Measurements from ENCODE around the gene GPATCH8. TPM values are rescaled to one million over a fixed set of nuclear protein-coding genes. Genes with fewer than 3 reads are reported as not detected.

Gene GPATCH8
- total and polyA plus RNA-seq, 2 of the 8 experiments (the other 6 are each of a cell fraction or from before 2014, with no cell fraction given): 20.5 to 58.1 TPM

DNA sequence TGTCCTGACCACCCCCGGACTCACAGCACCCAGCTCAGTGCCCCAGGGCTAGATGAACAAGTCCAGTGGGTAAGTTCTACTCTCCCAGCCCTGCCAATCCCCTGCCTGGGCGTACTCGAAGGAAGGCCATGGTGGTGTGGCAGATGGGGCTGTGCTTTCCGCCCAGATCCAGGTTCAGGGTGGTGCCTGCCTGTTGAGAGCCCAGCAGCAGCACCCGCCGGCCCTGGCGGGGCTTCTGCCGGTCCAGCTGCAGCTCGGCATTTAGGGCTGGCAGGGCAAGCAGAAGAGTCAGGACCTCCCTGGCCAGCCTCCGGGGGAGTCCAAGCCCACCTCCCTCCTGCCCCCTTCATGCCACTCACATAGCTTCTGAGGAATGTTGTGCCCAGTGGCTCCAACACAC lies 123.3 kb downstream of the GPATCH8 start:
- Histone ChIP-seq H3K4me1 (replicated peaks in 1 of 4; ENCODE audit: control insufficient read depth in 3 of 4, insufficient read depth in 4 of 4, low read length in 3 of 4) (peaks cover 4 to 24% (median 14%) of the 10 kb centered on the region in 4 experiments), H2BK15ac (ENCODE audit: low read length) (no peak overlapping the region), H3K14ac (ENCODE audit: insufficient read length) (no peak overlapping the region), H3K18ac (ENCODE audit: extremely low read depth, low read length) (no peak overlapping the region; the same call in 1 of the 2 replicates), H3K4ac (replicated peaks; ENCODE audit: insufficient read length, low read depth, low read length) (no peak overlapping the region), H2AFZ (ENCODE audit: low read length) (no peak overlapping the region), H2BK20ac (ENCODE audit: low read length) (no peak overlapping the region), H3K9me3 (ENCODE audit: insufficient read depth in 2 of 2, low read depth in 1 of 2, low read length in 1 of 2) (no peaks in the 10 kb centered on the region), H3K79me1 (ENCODE audit: low read depth, low read length) (no peaks in the 10 kb centered on the region), H3K23me2 (ENCODE audit: low read depth, low read length) (peaks cover 9% of the 10 kb centered on the region; the same call in 1 of the 2 replicates), H3K79me2 (ENCODE audit: control insufficient read depth in 1 of 2, insufficient read depth in 2 of 2, low read length in 2 of 2) (no peaks in the 10 kb centered on the region), H3K4me3 (ENCODE audit: extremely low read depth in 1 of 4, insufficient read depth in 2 of 4, low read depth in 3 of 4, low read length in 4 of 4) (no peak overlapping the region), H3K9ac (replicated peaks in 1 of 4; ENCODE audit: extremely low read depth in 1 of 4, low read depth in 3 of 4, low read length in 3 of 4) (no peak overlapping the region), H2BK12ac (ENCODE audit: low read depth, low read length) (peak overlapping the region; percentile 39; the same call in 1 of the 2 replicates), H2BK5ac (ENCODE audit: low read depth, low read length) (no peak overlapping the region), H2BK120ac (replicated peaks; ENCODE audit: low read depth, low read length) (no peak overlapping the region), H2AK5ac (ENCODE audit: low read depth, low read length) (no peak overlapping the region), H3K56ac (replicated peaks; ENCODE audit: insufficient read length, low read depth, low read length) (no peak overlapping the region), H4K20me1 (replicated peaks in 1 of 2; ENCODE audit: control insufficient read depth in 1 of 2, insufficient read depth in 2 of 2, low read length in 2 of 2) (peaks cover 0 to 4% of the 10 kb centered on the region in 2 experiments), H4K8ac (ENCODE audit: extremely low read depth, insufficient read depth, low read length) (no peak overlapping the region), H3K27ac (ENCODE audit: low read depth, low read length) (no peak overlapping the region), H3K27me3 (replicated peaks in 1 of 4; ENCODE audit: control insufficient read depth in 3 of 4, extremely low read depth in 1 of 4, insufficient read depth in 3 of 4, low read length in 3 of 4) (peaks cover 10 to 21% (median 20%) of the 10 kb centered on the region in 4 experiments), H3K36me3 (ENCODE audit: control insufficient read depth in 2 of 4, insufficient read depth in 4 of 4, low read length in 3 of 4) (no peaks in the 10 kb centered on the region), H3K23ac (ENCODE audit: insufficient read length) (no peak overlapping the region), H3K4me2 (ENCODE audit: insufficient read depth in 1 of 2, low read depth in 2 of 2, low read length in 2 of 2) (no peak overlapping the region), H4K91ac (replicated peaks; ENCODE audit: insufficient read length, low read length) (peak overlapping the region; percentile 30), H4K5ac (ENCODE audit: insufficient read length, low read depth, low read length) (no peak overlapping the region)
- DNase-seq (ENCODE audit: low read depth in 1 of 2, low spot score in 2 of 2): no peak
- WGBS, 2 experiments (ENCODE audit: extremely low coverage in 1 of 2, insufficient coverage in 1 of 2, insufficient read length in 1 of 2, insufficient replicate concordance in 2 of 2, low coverage in 1 of 2, low lambda C conversion rate in 2 of 2, missing lambda C conversion rate in 1 of 2): 91% methylated on average over 10 of the region's 10 CpGs; no CpG with 5 or more reads in 1 of the 2 experiments
- no peak for FAIRE-seq
- POLR2A ChIA-PET (ENCODE audit: partially characterized antibody): interaction anchor here (1.3 to 1.6 kb wide), 2 partner anchors 13 to 143 kb away, joined by 3 read pairs; no protein-coding TSS in a partner anchor
- CTCF ChIA-PET (ENCODE audit: partially characterized antibody): interaction anchor here (0.7 to 13.8 kb wide), 8 partner anchors 9 to 500 kb away, joined by 3 to 177 read pairs (median 4); partner anchors contain the start of gene FAM171A2

All from H1 (cell line).